Glomerular visceral epithelial cell (primary cell): ENCODE data around the gene PELI2.

Experiments
- DNase-seq: peaks from one replicate; pipeline ENCODE4 v3.0.0-alpha.2; 2016; ENCODE audit errors: extremely low spot score

Gene PELI2

GRCh38 chr14:56342494-56342942 lies 224.3 kb downstream of the PELI2 start:
- DNase-seq: no peak

DNA sequence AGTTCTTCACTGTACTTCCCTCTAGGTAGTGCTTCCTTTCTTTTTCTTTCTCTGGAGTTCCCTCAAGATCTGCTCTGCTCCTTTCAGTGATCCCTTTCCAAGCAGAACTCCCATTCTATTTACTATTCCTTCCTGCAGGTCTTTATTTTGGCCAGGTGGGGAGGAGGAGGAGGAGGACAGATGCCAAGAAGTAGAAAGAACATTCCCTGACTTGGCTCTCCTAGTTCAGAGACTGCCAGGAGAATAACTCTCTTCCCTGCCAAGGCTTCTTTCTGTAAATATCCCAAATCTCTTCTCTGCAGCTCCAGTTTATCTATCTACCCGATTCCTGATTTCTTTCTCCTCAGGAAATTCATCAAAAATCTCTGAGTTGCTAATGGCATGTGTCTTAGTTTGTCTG lies 231.7 kb downstream of the PELI2 start:
- no peak for DNase-seq
